ENCODE results near the gene USP20. TPM values are rescaled to one million over a fixed set of nuclear protein-coding genes. Genes with fewer than 3 reads are reported as not detected.
A peak's percentile ranks its signal among the peaks of the same experiment; 100 is the strongest.

USP20 gene
- total and polyA plus RNA-seq, 2 donors (not counting 3 experiments of a cell fraction or from before 2014, with no cell fraction given): 13.4 to 25.9 TPM

DNA sequence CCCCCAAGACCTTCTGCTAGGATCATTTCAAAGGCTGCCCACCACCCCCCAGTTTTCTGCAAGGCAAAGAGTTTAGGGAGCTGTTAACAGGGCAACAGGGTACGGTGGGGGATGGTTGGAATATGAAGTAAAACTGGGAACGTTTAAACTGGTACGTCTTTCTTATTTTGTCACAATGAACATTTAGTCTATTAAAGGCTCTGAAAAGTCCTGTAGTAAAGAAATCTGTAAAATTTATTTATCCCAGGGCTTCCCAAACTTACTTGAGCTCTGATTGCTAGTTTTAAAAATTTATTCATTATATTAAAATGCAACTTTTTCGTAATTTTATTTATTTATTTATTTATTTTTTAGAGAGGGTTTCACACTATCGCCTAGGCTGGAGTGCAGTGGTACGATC lies 62.0 kb downstream of the USP20 start:
- ChIA-PET POLR2A (interaction anchor here (0.8 kb wide), 1 partner anchor 13 kb away, joined by 3 read pairs; no protein-coding TSS in a partner anchor), CTCF (interaction anchor here (1.3 to 1.4 kb wide), 2 partner anchors 10 to 13 kb away, joined by 5 to 6 read pairs; no protein-coding TSS in a partner anchor)
- no peak overlapping the region for H2AFZ ChIP-seq (ENCODE audit: low read depth, low read length)
- FAIRE-seq (no peak), DNase-seq (ENCODE audit: low read depth, low spot score) (no peak)
- no peaks in the 10 kb centered on the region for H3K27me3 ChIP-seq (ENCODE audit: control insufficient read depth in 2 of 2, insufficient read depth in 2 of 2, low read length in 2 of 2)
- H3K36me3 ChIP-seq (ENCODE audit: control insufficient read depth in 2 of 2, extremely low read depth in 1 of 2, insufficient read depth in 2 of 2, low read length in 2 of 2): peaks cover 0 to 24% of the 10 kb centered on the region in 2 experiments
- no peak overlapping the region for H3K9ac ChIP-seq (replicated peaks; ENCODE audit: extremely low read depth, insufficient read depth, low read length)
- dilution Hi-C loops (cut with MboI; ENCODE audit: extremely low pct_ligation_motif_present, low sequenced_read_pairs): no loop called here
- BruUV-seq (replicated peaks): no TSS peak
- no peaks in the 10 kb centered on the region for H3K9me3 ChIP-seq (replicated peaks; ENCODE audit: control insufficient read depth, insufficient read depth, low read length)
- no peaks in the 10 kb centered on the region for H3K79me2 ChIP-seq (ENCODE audit: control insufficient read depth, insufficient read depth, low read length)
- H3K4me3 ChIP-seq (replicated peaks in 1 of 3; ENCODE audit: insufficient read depth in 1 of 3, low read depth in 1 of 3, low read length in 3 of 3): no peak overlapping the region
- H3K4me1 ChIP-seq (ENCODE audit: control insufficient read depth, extremely low read depth, insufficient read depth, low read length): peaks cover 11% of the 10 kb centered on the region
- no peak for TF ChIP-seq MAX (IDR thresholded peaks at IDR 0.05; ENCODE audit: insufficient read depth, insufficient read length)
- no peak for TF ChIP-seq POLR2AphosphoS5 (IDR thresholded peaks at IDR 0.05; ENCODE audit: insufficient read depth, low read depth, low read length)
- intact Hi-C loops (cut with micrococcal nuclease): no loop called here
- no peak overlapping the region for H3K4me2 ChIP-seq (ENCODE audit: insufficient read depth, low read length)
- H4K20me1 ChIP-seq (replicated peaks; ENCODE audit: control insufficient read depth, extremely low read depth, insufficient read depth, low read length): no peaks in the 10 kb centered on the region
- no peak overlapping the region for H3K27ac ChIP-seq (ENCODE audit: insufficient read depth, low read depth, low read length)
- no peaks in the 10 kb centered on the region for H3K9me1 ChIP-seq (replicated peaks; ENCODE audit: control insufficient read depth, extremely low read depth, insufficient read depth, low read length)

DNA sequence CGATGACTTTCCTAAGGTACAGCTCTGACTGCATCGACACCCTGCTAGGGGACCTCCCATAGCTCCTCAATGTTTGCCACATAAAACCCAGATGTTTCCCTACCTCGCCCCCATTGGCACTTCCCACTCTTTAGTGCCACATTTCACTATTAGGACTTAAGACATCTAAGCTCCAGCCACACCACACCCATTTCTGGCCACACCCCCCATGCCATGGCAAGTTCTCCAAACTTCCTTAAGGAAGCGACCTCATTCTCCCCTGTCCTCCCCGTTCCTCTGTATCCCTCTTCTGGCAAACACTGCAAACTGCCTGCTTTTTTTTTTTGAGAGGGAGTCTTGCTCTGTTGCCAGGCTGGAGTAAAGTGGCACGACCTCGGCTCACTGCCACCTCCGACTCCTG lies 62.9 kb downstream of the USP20 start:
- Histone ChIP-seq H3K27me3 (ENCODE audit: control insufficient read depth in 2 of 2, insufficient read depth in 2 of 2, low read length in 2 of 2) (no peaks in the 10 kb centered on the region), H2AFZ (ENCODE audit: low read depth, low read length) (no peak overlapping the region), H3K4me2 (ENCODE audit: insufficient read depth, low read length) (no peak overlapping the region), H3K36me3 (ENCODE audit: control insufficient read depth in 2 of 2, extremely low read depth in 1 of 2, insufficient read depth in 2 of 2, low read length in 2 of 2) (peaks cover 0 to 27% of the 10 kb centered on the region in 2 experiments), H3K9ac (replicated peaks; ENCODE audit: extremely low read depth, insufficient read depth, low read length) (no peak overlapping the region), H4K20me1 (replicated peaks; ENCODE audit: control insufficient read depth, extremely low read depth, insufficient read depth, low read length) (no peaks in the 10 kb centered on the region), H3K27ac (ENCODE audit: insufficient read depth, low read depth, low read length) (no peak overlapping the region), H3K9me1 (replicated peaks; ENCODE audit: control insufficient read depth, extremely low read depth, insufficient read depth, low read length) (no peaks in the 10 kb centered on the region), H3K79me2 (ENCODE audit: control insufficient read depth, insufficient read depth, low read length) (no peaks in the 10 kb centered on the region), H3K4me1 (ENCODE audit: control insufficient read depth, extremely low read depth, insufficient read depth, low read length) (peaks cover 2% of the 10 kb centered on the region), H3K9me3 (replicated peaks; ENCODE audit: control insufficient read depth, insufficient read depth, low read length) (no peaks in the 10 kb centered on the region), H3K4me3 (replicated peaks in 1 of 3; ENCODE audit: insufficient read depth in 1 of 3, low read depth in 1 of 3, low read length in 3 of 3) (no peak overlapping the region)
- no peak for TF ChIP-seq EZH2 (IDR thresholded peaks at IDR 0.05; ENCODE audit: borderline replicate concordance, low read depth, low read length, severe bottlenecking)
- no peak for TF ChIP-seq POLR2AphosphoS5 (IDR thresholded peaks at IDR 0.05; ENCODE audit: insufficient read depth, low read depth, low read length)
- TF ChIP-seq JUN (IDR thresholded peaks at IDR 0.05; ENCODE audit: borderline replicate concordance, insufficient read depth, insufficient read length, low read depth): no peak
- no peak for TF ChIP-seq FOS (IDR thresholded peaks at IDR 0.05; ENCODE audit: borderline replicate concordance, insufficient read depth, low read length)
- no peak for TF ChIP-seq MYC (IDR thresholded peaks at IDR 0.05; ENCODE audit: low read depth, low read length)
- no peak for TF ChIP-seq GATA2 (IDR thresholded peaks at IDR 0.05; ENCODE audit: insufficient read depth, insufficient read length, low read depth, low read length)
- TF ChIP-seq CTCF (IDR thresholded peaks at IDR 0.05; ENCODE audit: extremely low read depth in 1 of 2, insufficient read depth in 1 of 2, low read depth in 1 of 2, low read length in 2 of 2): no peak
- TF ChIP-seq MAX (IDR thresholded peaks at IDR 0.05; ENCODE audit: insufficient read depth, insufficient read length): no peak
- TF ChIP-seq POLR2A (IDR thresholded peaks at IDR 0.05; ENCODE audit: low read depth, low read length): no peak
- DNase-seq (ENCODE audit: low read depth, low spot score): peak; percentile 26
- ChIA-PET POLR2A (no interaction called here), CTCF (interaction anchor here (1.1 to 1.4 kb wide), 3 partner anchors 11 to 13 kb away, joined by 5 to 6 read pairs (median 5); no protein-coding TSS in a partner anchor)
- dilution Hi-C loops (cut with MboI; ENCODE audit: extremely low pct_ligation_motif_present, low sequenced_read_pairs): no loop called here
- intact Hi-C loops (cut with micrococcal nuclease): no loop called here
- FAIRE-seq: peak; percentile 53
- BruUV-seq (replicated peaks): no TSS peak
